IMR-90 (cell line): Measurements from ENCODE around the gene PCBP4. TPM values are rescaled to one million over a fixed set of nuclear protein-coding genes. Genes with fewer than 3 reads are reported as not detected.

Source experiments
- ATAC-seq: fragments of 200-7000 bp; cut with Tn5 transposase; 2 replicates; pipeline ENCODE4 v1.9.1; 2020; ENCODE audit warnings: low read depth, mild to moderate bottlenecking, moderate library complexity
- BruUV-seq: library from RNA; stranded (reverse); fragments of 400-500 nt; replicated peaks from 2 replicates; lab custom pipeline; 2021; lab: Mats Ljungman, UMichigan
- CTCF ChIA-PET: fragments of 300-600 bp; formaldehyde crosslinking; extraction: SDS; loops from one replicate; lab custom pipeline; 2021; ENCODE audit warnings: antibody characterized with exemption; lab: Yijun Ruan, JAX
- POLR2A ChIA-PET: fragments of 300-600 bp; sonication (Branson Sonifier 250); formaldehyde crosslinking; loops from one replicate; lab custom pipeline; 2022; ENCODE audit warnings: antibody characterized with exemption; ENCODE audit not compliant: unreplicated experiment; lab: Charles Lee
- DNase-seq: peaks from one replicate; pipeline ENCODE4 v3.0.0; 2013
- H2AFZ ChIP-seq: replicated peaks from 2 replicates; pipeline ENCODE3; 2013; ENCODE audit warnings: low read length, mild to moderate bottlenecking; ENCODE audit not compliant: poor library complexity
- H2AK5ac ChIP-seq: 2 replicates; pipeline ENCODE4 v1.6.1; 2013; ENCODE audit warnings: low read depth, low read length, inconsistent platforms
- H2AK9ac ChIP-seq: replicated peaks from 2 replicates; pipeline ENCODE3; 2013; ENCODE audit warnings: mild to moderate bottlenecking, low read depth, low read length, moderate library complexity; ENCODE audit not compliant: poor library complexity
- H2BK120ac ChIP-seq: 2 replicates; pipeline ENCODE4 v1.6.1; 2013; ENCODE audit warnings: low read depth, low read length, inconsistent platforms
- H2BK15ac ChIP-seq: 3 replicates; pipeline ENCODE4 v1.6.1; 2013; ENCODE audit warnings: low read depth, low read length, inconsistent platforms
- H2BK20ac ChIP-seq: 2 replicates; pipeline ENCODE4 v1.6.1; 2013; ENCODE audit warnings: low read depth, mild to moderate bottlenecking, inconsistent platforms, low read length, moderate library complexity
- H2BK5ac ChIP-seq: 2 replicates; pipeline ENCODE4 v1.6.1; 2013; ENCODE audit warnings: mild to moderate bottlenecking, low read depth, low read length, inconsistent platforms; ENCODE audit not compliant: poor library complexity, severe bottlenecking
- H3K14ac ChIP-seq: replicated peaks from 2 replicates; pipeline ENCODE4 v1.6.1; 2013; ENCODE audit warnings: low read depth, low read length, inconsistent platforms
- H3K18ac ChIP-seq: 2 replicates; pipeline ENCODE4 v1.6.1; 2013; ENCODE audit warnings: low read depth, low read length, control low read depth
- H3K23ac ChIP-seq: 2 replicates; pipeline ENCODE4 v1.6.1; 2013; ENCODE audit warnings: low read depth, low read length, inconsistent platforms
- H3K27ac ChIP-seq: 2 replicates; pipeline ENCODE4 v1.5.1; 2013; ENCODE audit warnings: mild to moderate bottlenecking, control low read depth, low read length; ENCODE audit not compliant: insufficient read depth
- H3K27me3 ChIP-seq: 2 replicates; pipeline ENCODE4 v1.6.1; 2013; ENCODE audit warnings: low read length; ENCODE audit not compliant: control insufficient read depth, insufficient read depth
- H3K36me3 ChIP-seq: 2 replicates; pipeline ENCODE4 v1.6.1; 2013; ENCODE audit warnings: low read length, mixed read lengths; ENCODE audit not compliant: control insufficient read depth, insufficient read depth
- H3K4ac ChIP-seq: 2 replicates; pipeline ENCODE4 v1.6.1; 2013; ENCODE audit warnings: low read depth, low read length, inconsistent platforms
- H3K4me1 ChIP-seq: 2 replicates; pipeline ENCODE4 v1.6.1; 2013; ENCODE audit warnings: low read length, mixed read lengths; ENCODE audit not compliant: control insufficient read depth, insufficient read depth
- H3K4me2 ChIP-seq: 2 replicates; pipeline ENCODE4 v1.6.1; 2013; ENCODE audit warnings: low read depth, mild to moderate bottlenecking, control low read depth, low read length, moderate library complexity
- H3K4me3 ChIP-seq: 2 replicates; pipeline ENCODE4 v1.5.1; 2013; ENCODE audit warnings: low read depth, mild to moderate bottlenecking, control low read depth, low read length, moderate library complexity; ENCODE audit not compliant: insufficient read depth
- H3K56ac ChIP-seq: 2 replicates; pipeline ENCODE4 v1.6.1; 2013; ENCODE audit warnings: low read length, inconsistent platforms; ENCODE audit not compliant: insufficient read depth; ENCODE audit errors: extremely low read depth
- H3K79me1 ChIP-seq, 2 experiments: 2 replicates each; pipeline ENCODE4 v1.6.1; 2013; ENCODE audit warnings: low read length in 2 of 2, inconsistent platforms in 1 of 2, low read depth in 1 of 2
- H3K9ac ChIP-seq: 2 replicates; pipeline ENCODE4 v1.6.1; 2013; ENCODE audit warnings: low read depth, low read length, control low read depth
- H3K9me1 ChIP-seq: 2 replicates; pipeline ENCODE4 v1.6.1; 2013; ENCODE audit warnings: low read length, inconsistent platforms; ENCODE audit not compliant: insufficient read depth
- H3K9me3 ChIP-seq: 2 replicates; pipeline ENCODE4 v1.6.1; 2013; ENCODE audit warnings: low read length; ENCODE audit not compliant: control insufficient read depth, insufficient read depth
- H4K20me1 ChIP-seq: 2 replicates; pipeline ENCODE4 v1.6.1; 2013; ENCODE audit warnings: low read length, inconsistent platforms; ENCODE audit not compliant: insufficient read depth
- H4K5ac ChIP-seq: 2 replicates; pipeline ENCODE4 v1.6.1; 2013; ENCODE audit warnings: mild to moderate bottlenecking, low read depth, low read length, control low read depth
- H4K8ac ChIP-seq, 2 experiments: 2 replicates each; pipeline ENCODE4 v1.6.1; 2013; ENCODE audit warnings: low read depth in 2 of 2, low read length in 2 of 2, control low read depth in 1 of 2, inconsistent platforms in 1 of 2
- H4K91ac ChIP-seq: 2 replicates; pipeline ENCODE4 v1.6.1; 2013; ENCODE audit warnings: low read depth, low read length, inconsistent platforms; ENCODE audit not compliant: insufficient read depth
- BHLHE40 ChIP-seq: fragments of 150-350 bp; IDR thresholded peaks from 2 replicates; pipeline ENCODE4 v1.6.1; 2016; ENCODE audit warnings: mild to moderate bottlenecking, low read depth, low read length
- CEBPB ChIP-seq: IDR thresholded peaks from 2 replicates; pipeline ENCODE4 v1.6.1; 2012; ENCODE audit warnings: low read depth, low read length, improper control_type of control experiment
- CHD1 ChIP-seq: IDR thresholded peaks from 2 replicates; pipeline ENCODE4 v1.6.1; 2012; ENCODE audit warnings: low read depth, low read length, improper control_type of control experiment
- FOS ChIP-seq: fragments of 150-350 bp; IDR thresholded peaks from 2 replicates; pipeline ENCODE4 v1.6.1; 2016; ENCODE audit warnings: low read depth, low read length
- MAFK ChIP-seq: IDR thresholded peaks from 2 replicates; pipeline ENCODE4 v1.6.1; 2012; ENCODE audit warnings: low read depth, low read length, improper control_type of control experiment
- MAZ ChIP-seq: IDR thresholded peaks from 2 replicates; pipeline ENCODE4 v1.6.1; 2012; ENCODE audit warnings: low read depth, mild to moderate bottlenecking, low read length, improper control_type of control experiment, moderate library complexity, borderline replicate concordance
- MXI1 ChIP-seq: IDR thresholded peaks from 2 replicates; pipeline ENCODE4 v1.6.1; 2012; ENCODE audit warnings: low read depth, mild to moderate bottlenecking, low read length, moderate library complexity, borderline replicate concordance
- NFE2L2 ChIP-seq: fragments of 150-350 bp; IDR thresholded peaks from 2 replicates; pipeline ENCODE4 v1.6.1; 2016; ENCODE audit warnings: low read depth, mild to moderate bottlenecking, low read length
- POLR2A ChIP-seq: IDR thresholded peaks from 2 replicates; pipeline ENCODE4 v1.6.1; 2012; ENCODE audit warnings: mild to moderate bottlenecking, low read depth, low read length
- RAD21 ChIP-seq: IDR thresholded peaks from 2 replicates; pipeline ENCODE4 v1.6.1; 2012; ENCODE audit warnings: low read length, improper control_type of control experiment
- RCOR1 ChIP-seq: IDR thresholded peaks from 2 replicates; pipeline ENCODE4 v1.6.1; 2012; ENCODE audit warnings: mild to moderate bottlenecking, low read length, improper control_type of control experiment; ENCODE audit not compliant: insufficient replicate concordance
- RFX5 ChIP-seq: IDR thresholded peaks from 2 replicates; pipeline ENCODE4 v1.8.0; 2012; ENCODE audit warnings: low read depth, mild to moderate bottlenecking, low read length, moderate library complexity
- SMC3 ChIP-seq: fragments of 150-350 bp; IDR thresholded peaks from 2 replicates; pipeline ENCODE4 v1.6.1; 2016; ENCODE audit warnings: low read depth, mild to moderate bottlenecking, antibody characterized with exemption, low read length, moderate library complexity
- WGBS, 2 experiments: methylation state at CpG; one replicate each; pipeline versions ENCODE4 v1.1.5 to v1.1.7; 2013; ENCODE audit warnings: missing lambda C conversion rate in 2 of 2; ENCODE audit not compliant: insufficient read length in 1 of 2; ENCODE audit errors: extremely low coverage in 2 of 2; 5-methylcytosine and 5-hydroxymethylcytosine counted together
- dilution Hi-C: fragments of 300-500 bp; cut with HindIII; formaldehyde crosslinking; loops from one replicate; pipeline ENCODE4 v1.14.3; 2018; ENCODE audit warnings: low sequenced_read_pairs; ENCODE audit not compliant: unreplicated experiment
- in situ Hi-C: fragments of 300-500 bp; cut with MboI; formaldehyde crosslinking; loops from 3 replicates; pipeline ENCODE4 v1.14.3; 2019; ENCODE audit warnings: low sequenced_read_pairs, inconsistent platforms, mixed read lengths
- intact Hi-C: fragments of 100-400 bp; cut with micrococcal nuclease; formaldehyde crosslinking; loops from 2 replicates; pipeline ENCODE4 v1.10.0; 2022
- polyA plus RNA-seq, 3 experiments: library from polyadenylated mRNA; depleted of rRNA; stranded (reverse); fragments of >200 nt; gene quantifications; 2 replicates each; pipeline ENCODE4 v1.2.3, GENCODE V29; 2012; ENCODE audit warnings: low replicate concordance in 1 of 3
- total RNA-seq: library from RNA; depleted of rRNA; stranded (reverse); fragments of >200 nt; gene quantifications from 2 replicates; pipeline ENCODE4 v1.2.3, GENCODE V29; 2012
- TF ChIP-seq, protein P1 (sequence below): fragments of 150-350 bp; IDR thresholded peaks from 2 replicates; pipeline ENCODE4 v1.6.1; 2016; ENCODE audit warnings: low read depth, mild to moderate bottlenecking, low read length, moderate library complexity, borderline replicate concordance
- TF ChIP-seq, protein P2 (sequence below): conservative IDR thresholded peaks from 2 replicates; pipeline ENCODE4 v1.5.1; 2012; ENCODE audit warnings: mild to moderate bottlenecking, low read depth, low read length, improper control_type of control experiment
- TF ChIP-seq, protein P3 (sequence below): fragments of 150-350 bp; IDR thresholded peaks from 2 replicates; pipeline ENCODE4 v1.6.1; 2017; ENCODE audit warnings: mild to moderate bottlenecking, antibody characterized with exemption, low read length, low read depth

PCBP4 gene
- total and polyA plus RNA-seq, 2 of the 4 experiments (the other 2 are of a cell fraction) = 70.8 to 110 TPM

DNA sequence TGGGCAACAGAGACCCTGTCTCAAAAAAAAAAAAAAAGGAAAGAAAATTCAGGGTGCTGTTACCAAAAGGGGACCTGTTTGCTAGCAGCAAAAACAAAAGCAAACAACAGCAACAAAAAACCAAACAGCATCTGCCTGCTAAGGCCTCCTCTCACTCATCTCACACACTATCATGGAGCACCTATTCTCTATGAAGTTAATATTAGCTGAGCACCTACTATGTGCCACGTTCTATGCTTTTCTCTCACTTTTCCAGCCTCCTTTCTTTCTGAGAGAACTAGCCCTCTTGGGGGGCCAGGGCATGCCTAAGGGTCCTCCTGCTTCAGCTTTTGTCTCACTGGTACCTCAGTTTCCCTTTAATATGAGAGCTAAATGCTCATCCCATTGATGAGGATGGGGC, 12.5 kb downstream of the PCBP4 start:
- no peak overlapping the region for H3K56ac ChIP-seq
- H3K9me3 ChIP-seq = no peaks in the 10 kb centered on the region
- no peaks in the 10 kb centered on the region for H3K27me3 ChIP-seq
- intact Hi-C loops (no loop called here), in situ Hi-C loops (loop anchor here (25.0 kb wide), 1 partner anchor 1617 kb away; the partner anchor contains the start of genes RASSF1, TUSC2 and ZMYND10), dilution Hi-C loops (no loop called here)
- no peak overlapping the region for H3K9ac ChIP-seq
- no peak overlapping the region for H3K27ac ChIP-seq
- no peak overlapping the region for H2AK5ac ChIP-seq
- no CpG with 5 or more reads among the region's 1 CpG for WGBS, 2 experiments
- H2AFZ ChIP-seq = no peak overlapping the region
- no peak overlapping the region for H3K18ac ChIP-seq
- ATAC-seq = no peak
- BruUV-seq = no TSS peak
- H4K20me1 ChIP-seq = peaks cover 3% of the 10 kb centered on the region; the same call in 1 of the 2 replicates
- no peak overlapping the region for H3K23ac ChIP-seq
- no peak overlapping the region for H2AK9ac ChIP-seq
- H3K9me1 ChIP-seq = peaks cover 6% of the 10 kb centered on the region; the same call in 1 of the 2 replicates
- H4K5ac ChIP-seq = no peak overlapping the region
- no peak overlapping the region for H2BK15ac ChIP-seq
- H2BK20ac ChIP-seq = no peak overlapping the region
- ChIA-PET CTCF (no interaction called here), POLR2A (no interaction called here)
- H2BK5ac ChIP-seq = no peak overlapping the region
- H3K4me2 ChIP-seq = no peak overlapping the region
- no peak overlapping the region for H2BK120ac ChIP-seq
- TF ChIP-seq MAFK (no peak), FOS (no peak), RCOR1 (no peak), SMC3 (no peak), CEBPB (no peak), RAD21 (no peak), RFX5 (no peak), MAZ (no peak), POLR2A (no peak), CHD1 (no peak), BHLHE40 (no peak), NFE2L2 (no peak), MXI1 (no peak)
- TF ChIP-seq, protein P1, sequence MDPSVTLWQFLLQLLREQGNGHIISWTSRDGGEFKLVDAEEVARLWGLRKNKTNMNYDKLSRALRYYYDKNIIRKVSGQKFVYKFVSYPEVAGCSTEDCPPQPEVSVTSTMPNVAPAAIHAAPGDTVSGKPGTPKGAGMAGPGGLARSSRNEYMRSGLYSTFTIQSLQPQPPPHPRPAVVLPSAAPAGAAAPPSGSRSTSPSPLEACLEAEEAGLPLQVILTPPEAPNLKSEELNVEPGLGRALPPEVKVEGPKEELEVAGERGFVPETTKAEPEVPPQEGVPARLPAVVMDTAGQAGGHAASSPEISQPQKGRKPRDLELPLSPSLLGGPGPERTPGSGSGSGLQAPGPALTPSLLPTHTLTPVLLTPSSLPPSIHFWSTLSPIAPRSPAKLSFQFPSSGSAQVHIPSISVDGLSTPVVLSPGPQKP = no peak
- TF ChIP-seq, protein P2, sequence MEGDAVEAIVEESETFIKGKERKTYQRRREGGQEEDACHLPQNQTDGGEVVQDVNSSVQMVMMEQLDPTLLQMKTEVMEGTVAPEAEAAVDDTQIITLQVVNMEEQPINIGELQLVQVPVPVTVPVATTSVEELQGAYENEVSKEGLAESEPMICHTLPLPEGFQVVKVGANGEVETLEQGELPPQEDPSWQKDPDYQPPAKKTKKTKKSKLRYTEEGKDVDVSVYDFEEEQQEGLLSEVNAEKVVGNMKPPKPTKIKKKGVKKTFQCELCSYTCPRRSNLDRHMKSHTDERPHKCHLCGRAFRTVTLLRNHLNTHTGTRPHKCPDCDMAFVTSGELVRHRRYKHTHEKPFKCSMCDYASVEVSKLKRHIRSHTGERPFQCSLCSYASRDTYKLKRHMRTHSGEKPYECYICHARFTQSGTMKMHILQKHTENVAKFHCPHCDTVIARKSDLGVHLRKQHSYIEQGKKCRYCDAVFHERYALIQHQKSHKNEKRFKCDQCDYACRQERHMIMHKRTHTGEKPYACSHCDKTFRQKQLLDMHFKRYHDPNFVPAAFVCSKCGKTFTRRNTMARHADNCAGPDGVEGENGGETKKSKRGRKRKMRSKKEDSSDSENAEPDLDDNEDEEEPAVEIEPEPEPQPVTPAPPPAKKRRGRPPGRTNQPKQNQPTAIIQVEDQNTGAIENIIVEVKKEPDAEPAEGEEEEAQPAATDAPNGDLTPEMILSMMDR = no peak
- TF ChIP-seq, protein P3, sequence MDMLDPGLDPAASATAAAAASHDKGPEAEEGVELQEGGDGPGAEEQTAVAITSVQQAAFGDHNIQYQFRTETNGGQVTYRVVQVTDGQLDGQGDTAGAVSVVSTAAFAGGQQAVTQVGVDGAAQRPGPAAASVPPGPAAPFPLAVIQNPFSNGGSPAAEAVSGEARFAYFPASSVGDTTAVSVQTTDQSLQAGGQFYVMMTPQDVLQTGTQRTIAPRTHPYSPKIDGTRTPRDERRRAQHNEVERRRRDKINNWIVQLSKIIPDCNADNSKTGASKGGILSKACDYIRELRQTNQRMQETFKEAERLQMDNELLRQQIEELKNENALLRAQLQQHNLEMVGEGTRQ = no peak
- no peak for DNase-seq
- H3K79me1 ChIP-seq = no peaks in the 10 kb centered on the region
- H3K4me3 ChIP-seq = no peak overlapping the region
- H3K14ac ChIP-seq = no peak overlapping the region
- H3K4ac ChIP-seq = no peak overlapping the region
- no peak overlapping the region for H4K91ac ChIP-seq
- no peak overlapping the region for H4K8ac ChIP-seq
- peaks cover 19% of the 10 kb centered on the region; the same call in 1 of the 2 replicates for H3K36me3 ChIP-seq
- peaks cover 9% of the 10 kb centered on the region for H3K4me1 ChIP-seq
